GM13977 (cell line): ENCODE measurements around the gene PPCS.
"Not testable (repeated sequence)": the region's sequence is repeated elsewhere in the genome, so short reads cannot be mapped to it uniquely, and the experiment has no call there.

Source experiments
- DNase-seq: peaks from one replicate; pipeline ENCODE4 v3.0.0; 2012; ENCODE audit warnings: low spot score
- CTCF ChIP-seq: IDR thresholded peaks from 2 replicates; pipeline ENCODE4 v1.5.1; 2012; ENCODE audit warnings: mild to moderate bottlenecking, control low read depth; ENCODE audit not compliant: insufficient read depth; ENCODE audit errors: extremely low read depth, missing control alignments
- in situ Hi-C: fragments of 300-500 bp; cut with MboI; formaldehyde crosslinking; loops from one replicate; pipeline ENCODE4 v1.12.0; 2022; ENCODE audit warnings: low sequenced_read_pairs, low pct_unique_long_range_greater_than_20kb, mixed read lengths, inconsistent platforms; ENCODE audit not compliant: unreplicated experiment

PPCS gene

GRCh38 chr1:42479621-42480020 is 23.3 kb downstream of the PPCS start:
- in situ Hi-C loops = no loop called here
- no peak for DNase-seq

GRCh38 chr1:42480921-42481320 is 24.6 kb downstream of the PPCS start:
- DNase-seq = no peak
- TF ChIP-seq CTCF = no peak
- in situ Hi-C loops = no loop called here

More at GRCh38 chr1:42479621-42480020, 23.3 kb downstream of the PPCS start:
- no peak for TF ChIP-seq CTCF

- in situ Hi-C loops = no loop called here
- no peak for DNase-seq
These were observed 26.4 kb downstream of the PPCS start for GRCh38 chr1:42482635-42483153.

GRCh38 chr1:42484382-42484781 is 28.0 kb downstream of the PPCS start:
- in situ Hi-C loops = no loop called here
- DNase-seq = no peak
- no peak for TF ChIP-seq CTCF

More at GRCh38 chr1:42482635-42483153, 26.4 kb downstream of the PPCS start:
- TF ChIP-seq CTCF = no peak

GRCh38 chr1:42490237-42490636 is 33.9 kb downstream of the PPCS start:
- no peak for DNase-seq
- TF ChIP-seq CTCF = no peak
- in situ Hi-C loops = no loop called here

GRCh38 chr1:42502031-42502430 is 45.7 kb downstream of the PPCS start:
- in situ Hi-C loops, DNase-seq: not testable (repeated sequence)

GRCh38 chr1:42504535-42505128 is 48.3 kb downstream of the PPCS start:
- DNase-seq = no peak
- TF ChIP-seq CTCF = no peak
- in situ Hi-C loops = no loop called here
